Activated CD4-positive, alpha-beta T cell treated with anti-CD3 and anti-CD28 coated beads, Interleukin-2, amount 50 U/mL, for 4 hours (primary cell): Measurements from ENCODE around the gene CAPRIN2.

Experiments used
- DNase-seq, 2 experiments: peaks; one replicate each; pipeline ENCODE4 v3.0.0-alpha.2; 2020

CAPRIN2 gene, protein sequence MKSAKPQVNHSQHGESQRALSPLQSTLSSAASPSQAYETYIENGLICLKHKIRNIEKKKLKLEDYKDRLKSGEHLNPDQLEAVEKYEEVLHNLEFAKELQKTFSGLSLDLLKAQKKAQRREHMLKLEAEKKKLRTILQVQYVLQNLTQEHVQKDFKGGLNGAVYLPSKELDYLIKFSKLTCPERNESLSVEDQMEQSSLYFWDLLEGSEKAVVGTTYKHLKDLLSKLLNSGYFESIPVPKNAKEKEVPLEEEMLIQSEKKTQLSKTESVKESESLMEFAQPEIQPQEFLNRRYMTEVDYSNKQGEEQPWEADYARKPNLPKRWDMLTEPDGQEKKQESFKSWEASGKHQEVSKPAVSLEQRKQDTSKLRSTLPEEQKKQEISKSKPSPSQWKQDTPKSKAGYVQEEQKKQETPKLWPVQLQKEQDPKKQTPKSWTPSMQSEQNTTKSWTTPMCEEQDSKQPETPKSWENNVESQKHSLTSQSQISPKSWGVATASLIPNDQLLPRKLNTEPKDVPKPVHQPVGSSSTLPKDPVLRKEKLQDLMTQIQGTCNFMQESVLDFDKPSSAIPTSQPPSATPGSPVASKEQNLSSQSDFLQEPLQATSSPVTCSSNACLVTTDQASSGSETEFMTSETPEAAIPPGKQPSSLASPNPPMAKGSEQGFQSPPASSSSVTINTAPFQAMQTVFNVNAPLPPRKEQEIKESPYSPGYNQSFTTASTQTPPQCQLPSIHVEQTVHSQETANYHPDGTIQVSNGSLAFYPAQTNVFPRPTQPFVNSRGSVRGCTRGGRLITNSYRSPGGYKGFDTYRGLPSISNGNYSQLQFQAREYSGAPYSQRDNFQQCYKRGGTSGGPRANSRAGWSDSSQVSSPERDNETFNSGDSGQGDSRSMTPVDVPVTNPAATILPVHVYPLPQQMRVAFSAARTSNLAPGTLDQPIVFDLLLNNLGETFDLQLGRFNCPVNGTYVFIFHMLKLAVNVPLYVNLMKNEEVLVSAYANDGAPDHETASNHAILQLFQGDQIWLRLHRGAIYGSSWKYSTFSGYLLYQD

DNA sequence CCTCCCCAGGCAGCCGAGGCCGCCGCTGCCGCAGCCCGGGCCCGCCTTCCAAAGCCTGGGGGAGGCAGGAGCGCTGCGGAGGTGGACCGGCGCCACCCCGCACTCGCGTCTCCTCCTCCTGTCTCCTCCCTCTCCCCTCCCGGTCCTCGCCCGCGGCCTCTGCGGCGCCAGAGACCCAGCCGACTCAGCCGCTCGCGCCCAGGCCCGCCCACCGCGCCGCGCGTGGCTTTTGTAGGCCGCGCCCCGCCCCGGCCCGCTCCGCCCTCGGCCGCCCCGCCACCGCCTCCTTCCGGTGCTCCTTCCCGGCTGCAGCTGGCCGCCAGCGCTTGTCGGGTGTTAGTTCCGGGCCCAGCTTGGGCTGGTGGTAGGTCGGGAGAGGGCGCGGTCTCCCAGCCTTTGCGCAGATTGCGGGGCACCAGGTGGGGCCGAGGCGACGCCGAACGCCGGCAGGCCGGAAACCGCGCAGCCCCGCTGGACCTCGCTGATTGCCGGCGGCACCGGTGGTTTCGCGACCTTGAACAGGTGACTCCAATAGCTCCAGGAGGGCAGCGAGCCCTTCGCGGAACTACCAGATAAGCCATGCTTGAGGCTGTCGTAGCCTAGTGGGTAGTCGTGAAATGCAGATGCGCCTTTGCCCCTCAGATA, at the start of gene CAPRIN2:
Gene CAPRIN2, minus strand, starts transcription at position 202 of the 645 bp plus-strand sequence. CDS start 1,431 bp downstream, outside the sequence.
- DNase-seq = peak; percentile 92 to 94

DNA sequence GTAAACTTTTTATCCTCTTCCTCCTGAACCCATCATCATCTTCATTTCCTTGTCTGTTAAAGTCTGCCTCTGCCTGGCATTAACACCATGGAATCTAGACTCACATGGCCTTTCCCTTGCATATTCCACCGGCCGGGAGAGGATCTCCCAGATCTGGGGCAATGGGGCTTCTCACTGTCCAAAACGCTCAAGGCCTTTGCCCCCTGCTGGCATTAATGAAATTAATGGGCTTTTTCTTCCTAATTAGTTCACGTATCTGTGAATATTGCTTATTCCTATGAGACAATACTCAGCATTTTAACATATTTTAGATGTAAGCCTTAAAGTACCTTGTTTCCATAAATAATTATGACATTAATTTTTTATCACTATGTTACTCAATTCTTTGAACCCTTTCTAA, 42.9 kb upstream of the CAPRIN2 start:
- DNase-seq = no peak

DNA sequence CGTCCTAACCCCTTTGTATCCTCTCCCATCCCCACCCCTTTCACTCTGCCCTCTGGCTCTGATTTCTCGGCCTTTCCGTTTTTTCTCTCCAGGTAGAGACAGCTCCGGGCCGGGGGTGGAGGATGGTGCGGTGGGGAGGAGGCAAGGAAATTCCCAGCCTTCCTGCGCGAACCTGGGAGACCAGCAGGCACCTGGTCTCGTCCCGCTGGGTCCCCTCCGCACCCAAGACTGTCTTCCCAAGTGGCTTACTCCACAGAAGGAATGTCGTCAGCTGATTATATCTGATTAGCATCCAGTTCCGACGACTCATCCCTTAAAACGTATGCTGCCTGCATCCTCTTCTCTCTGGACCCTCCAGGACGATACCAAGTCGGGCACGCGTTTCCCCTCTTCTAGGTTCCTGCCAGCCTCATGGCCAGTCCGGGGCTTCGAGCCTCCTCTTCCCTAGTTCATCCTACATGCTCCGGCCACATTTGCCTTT, 42.2 kb upstream of the CAPRIN2 start:
- no peak for DNase-seq

DNA sequence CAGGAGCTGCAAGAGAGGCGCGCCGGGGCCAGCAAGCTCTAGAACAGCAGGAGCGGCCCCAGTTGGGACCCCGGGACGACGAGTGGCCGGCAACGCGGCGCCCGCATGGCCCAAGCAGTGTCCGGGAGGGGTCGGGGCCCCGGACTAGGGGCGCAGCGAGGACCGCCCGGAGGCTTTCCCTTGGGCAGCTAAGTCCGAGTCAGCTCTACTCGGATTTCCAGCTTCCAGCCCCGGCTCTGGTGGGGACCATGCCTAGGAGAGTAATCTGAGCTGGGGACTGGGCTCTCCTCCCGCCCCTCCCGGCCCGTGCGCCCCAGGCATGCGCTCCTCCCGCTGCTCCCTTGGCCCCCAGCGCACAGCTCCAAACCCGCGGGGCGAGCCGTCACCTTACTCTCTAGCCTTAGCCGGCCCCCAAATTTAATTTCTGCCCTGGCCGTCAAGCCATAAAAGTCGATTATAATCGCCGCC, 41.6 kb upstream of the CAPRIN2 start:
- no peak for DNase-seq

DNA sequence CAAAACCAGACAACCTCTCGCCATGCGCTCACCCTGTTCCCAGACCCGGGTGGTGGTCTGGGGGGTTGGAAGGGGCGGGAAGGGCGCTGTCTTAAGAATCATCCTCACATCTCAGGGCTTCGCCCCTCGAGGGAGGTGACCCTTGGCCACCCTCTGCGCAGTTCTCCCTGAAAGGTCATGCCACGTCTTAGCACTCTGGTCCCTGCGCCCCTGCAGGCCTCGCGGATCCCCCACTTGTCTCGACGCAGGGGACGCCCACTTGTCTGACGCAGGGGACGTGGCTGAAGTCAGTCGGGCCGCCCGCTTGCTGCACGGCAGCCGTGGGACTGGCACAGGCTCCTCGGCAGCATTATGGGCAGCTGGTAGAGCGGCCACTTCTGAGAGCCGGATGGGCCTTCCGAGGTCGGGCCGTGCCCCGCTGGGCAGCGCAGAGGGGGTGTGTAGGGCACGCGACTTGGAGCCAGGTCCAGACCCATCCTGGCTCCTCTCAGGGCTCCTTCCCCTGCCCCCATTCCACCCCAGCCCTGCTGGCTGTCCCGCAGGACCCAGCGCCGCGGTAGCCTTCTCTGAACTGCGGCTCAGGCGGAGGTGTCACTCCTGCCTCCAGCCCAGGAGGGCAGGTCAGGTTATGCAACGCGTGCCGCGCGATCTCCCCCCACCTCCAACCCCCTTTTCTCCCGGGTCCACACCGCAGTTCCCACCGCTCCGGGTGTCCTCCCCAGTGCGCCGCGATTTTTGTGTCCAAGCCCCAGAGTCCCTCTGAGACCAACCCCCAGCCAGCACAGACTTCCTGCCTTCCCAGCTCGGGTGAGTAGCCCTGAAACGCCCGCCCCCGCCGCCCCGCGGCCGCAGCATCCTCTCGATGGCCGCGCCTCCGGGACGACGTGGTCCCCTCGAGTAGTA, 40.9 kb upstream of the CAPRIN2 start:
- no peak for DNase-seq

DNA sequence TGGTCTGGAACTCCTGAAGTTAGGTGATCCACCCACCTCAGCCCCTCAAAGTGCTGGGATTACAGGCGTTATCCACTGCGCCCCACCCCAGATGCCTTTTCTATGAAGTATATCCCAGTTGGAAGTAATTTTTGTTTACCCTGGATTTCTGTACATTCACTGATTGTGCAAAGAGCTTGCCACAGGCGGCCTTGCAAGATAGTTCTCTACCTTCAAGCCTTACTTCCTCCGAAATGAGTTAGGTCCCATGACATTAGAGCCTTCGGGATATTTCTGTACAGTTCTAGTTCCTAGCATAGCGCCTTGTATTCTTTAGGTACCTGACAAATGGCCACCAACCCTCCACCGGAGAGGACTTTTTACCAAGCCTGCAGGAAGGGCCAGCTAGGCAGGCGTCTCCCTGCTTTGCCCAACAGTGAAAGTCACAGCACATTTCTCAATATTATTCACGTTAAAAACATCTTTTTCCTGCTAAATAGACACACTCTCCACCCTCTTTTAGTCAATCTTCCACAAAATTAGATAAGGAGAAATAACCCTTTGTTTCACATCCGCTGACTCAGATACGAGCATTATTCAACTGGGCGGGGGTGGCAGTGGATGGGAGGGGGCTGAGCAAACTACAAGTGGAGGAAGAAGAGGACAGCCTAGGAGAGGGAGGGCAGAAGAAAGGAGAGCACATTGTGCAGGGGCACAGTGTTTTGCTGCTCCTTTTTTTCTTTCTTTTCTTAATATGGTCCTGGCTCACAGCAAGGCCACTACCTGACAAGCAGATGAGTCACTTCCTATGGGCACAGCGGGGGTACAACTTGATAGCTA, 40.0 kb upstream of the CAPRIN2 start:
- no peak for DNase-seq

DNA sequence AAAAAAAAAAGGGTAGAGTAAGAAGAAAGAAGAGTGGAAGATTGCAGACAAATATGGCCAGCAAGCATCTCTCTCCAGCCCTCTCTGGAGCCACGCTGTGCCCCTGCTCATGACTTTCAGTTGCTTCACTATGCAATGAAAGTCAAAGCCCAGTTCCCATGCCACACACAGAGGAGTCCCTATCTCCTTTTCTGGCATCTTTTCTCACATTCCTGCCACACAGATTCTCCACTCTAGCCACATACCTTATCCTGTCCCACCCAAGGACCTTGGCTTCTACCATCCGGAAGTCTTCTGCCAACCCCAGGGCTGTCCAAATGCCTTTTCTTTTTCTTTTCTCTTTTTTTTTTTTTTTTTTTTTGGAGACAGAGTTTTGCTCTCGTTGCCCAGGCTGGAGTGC, 39.3 kb upstream of the CAPRIN2 start:
- DNase-seq = no peak

DNA sequence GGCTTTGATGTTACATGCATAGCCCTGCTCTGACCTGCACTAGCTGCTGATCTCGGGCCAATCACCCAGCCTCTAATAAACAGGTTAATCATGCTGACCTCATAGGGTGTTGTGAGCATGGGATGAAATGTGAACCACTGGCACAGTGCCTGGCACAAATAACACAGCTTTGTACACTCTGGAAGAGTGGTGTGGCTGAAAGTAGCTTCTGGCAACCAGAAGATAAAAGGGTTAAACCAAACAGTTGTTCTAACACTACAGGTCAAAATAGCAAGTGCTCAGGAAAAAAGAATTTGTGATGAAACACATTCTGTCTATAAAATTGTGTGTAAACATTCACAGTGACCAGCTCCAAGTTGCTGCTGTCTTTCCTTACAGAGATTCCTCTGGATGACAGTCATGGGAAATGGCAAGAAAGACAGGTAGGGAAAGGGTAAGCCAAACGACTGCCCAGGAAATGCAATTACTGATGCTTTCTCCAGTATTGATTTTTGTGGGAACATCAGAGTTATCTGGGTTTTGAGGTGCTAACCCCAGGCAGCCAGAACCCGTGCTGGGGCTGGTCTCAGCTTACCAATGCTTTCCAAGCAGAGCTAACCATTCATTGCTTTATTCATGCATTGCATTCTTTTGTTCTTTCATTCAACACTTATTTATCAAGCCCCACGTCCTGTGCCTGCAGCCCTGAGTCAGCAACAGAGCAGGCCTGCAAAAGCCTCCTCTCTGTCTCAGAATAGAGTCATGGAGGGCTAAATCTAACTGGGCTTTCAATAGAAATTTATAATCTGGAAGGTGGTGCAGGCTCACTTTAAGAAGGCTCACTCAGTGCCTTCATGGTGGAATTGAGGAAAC, 38.1 kb upstream of the CAPRIN2 start:
- DNase-seq = no peak

DNA sequence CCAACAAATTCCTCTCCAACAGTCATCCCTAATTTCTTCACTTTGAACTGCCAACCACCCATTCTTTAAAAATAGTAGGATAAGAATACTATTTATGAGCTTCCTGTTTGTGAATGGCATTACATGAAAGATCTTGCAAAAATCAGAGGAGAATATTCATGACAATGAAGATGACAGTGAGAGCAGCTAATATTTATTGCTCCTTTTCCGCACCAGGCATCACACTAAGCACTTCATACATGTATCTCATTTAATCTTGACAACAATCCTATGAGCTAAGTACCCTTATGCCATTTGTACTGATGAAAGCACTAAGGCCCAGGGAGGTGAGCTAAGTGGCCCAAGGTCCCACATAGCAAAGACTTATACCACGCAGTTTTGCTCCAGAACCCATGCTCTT, 37.3 kb upstream of the CAPRIN2 start:
- no peak for DNase-seq

DNA sequence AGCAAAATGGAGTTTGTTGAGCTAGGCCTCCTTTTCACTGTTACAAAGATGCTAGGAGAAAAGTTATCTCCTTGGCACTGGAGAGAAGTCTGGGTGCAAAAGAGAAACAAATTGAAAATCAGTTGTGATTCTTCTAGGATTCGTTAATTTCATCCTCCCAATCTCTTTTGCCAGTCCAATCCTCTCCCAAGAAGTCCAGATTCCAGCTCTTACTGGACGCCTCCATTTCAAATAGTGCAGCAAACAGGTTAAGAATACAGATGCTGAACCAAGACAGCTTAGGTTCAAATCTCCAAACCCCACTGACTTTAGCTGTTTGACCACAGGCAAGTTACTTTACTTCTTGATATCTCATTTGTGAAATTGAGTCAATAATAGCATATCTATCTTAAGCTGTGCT, 34.0 kb upstream of the CAPRIN2 start:
- DNase-seq = no peak

DNA sequence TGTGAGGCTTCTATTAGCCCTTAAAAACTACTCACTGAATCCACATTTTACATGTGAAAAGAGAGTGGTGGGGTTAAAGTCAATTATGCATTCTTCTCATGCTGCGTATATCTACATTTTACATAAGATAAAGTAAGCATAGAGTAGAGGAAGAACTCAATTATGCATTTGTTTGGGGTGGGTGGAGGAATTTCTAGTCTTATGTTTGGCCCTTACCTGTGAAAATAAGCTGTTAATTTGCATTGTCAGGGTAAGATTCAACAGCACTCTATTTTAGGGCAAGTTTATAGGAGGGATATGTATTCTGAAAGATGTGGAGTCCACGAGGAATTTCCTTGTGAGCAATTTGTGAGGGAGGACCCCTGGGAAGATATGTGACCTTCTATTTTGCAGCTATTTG, 30.9 kb upstream of the CAPRIN2 start:
- DNase-seq = no peak

DNA sequence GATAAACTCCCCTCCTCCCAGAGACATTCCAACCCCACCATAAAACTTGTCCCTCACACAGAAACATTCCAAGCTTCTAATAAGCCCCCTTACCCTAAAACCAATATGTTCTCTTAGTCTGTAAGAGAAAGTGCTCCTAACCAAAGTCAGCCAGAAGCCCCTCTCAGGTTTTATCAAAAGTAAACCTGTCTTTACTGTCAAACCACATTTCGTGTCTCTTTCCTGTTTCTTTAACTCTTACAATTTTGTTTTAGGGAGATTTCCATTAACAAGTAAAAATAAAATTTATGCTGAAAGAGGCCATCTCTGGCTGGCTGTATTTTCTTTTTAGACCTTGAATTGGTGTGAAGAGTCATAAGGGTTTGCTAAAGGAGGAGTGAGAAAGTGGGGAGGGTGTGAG, 29.8 kb upstream of the CAPRIN2 start:
- DNase-seq = no peak

DNA sequence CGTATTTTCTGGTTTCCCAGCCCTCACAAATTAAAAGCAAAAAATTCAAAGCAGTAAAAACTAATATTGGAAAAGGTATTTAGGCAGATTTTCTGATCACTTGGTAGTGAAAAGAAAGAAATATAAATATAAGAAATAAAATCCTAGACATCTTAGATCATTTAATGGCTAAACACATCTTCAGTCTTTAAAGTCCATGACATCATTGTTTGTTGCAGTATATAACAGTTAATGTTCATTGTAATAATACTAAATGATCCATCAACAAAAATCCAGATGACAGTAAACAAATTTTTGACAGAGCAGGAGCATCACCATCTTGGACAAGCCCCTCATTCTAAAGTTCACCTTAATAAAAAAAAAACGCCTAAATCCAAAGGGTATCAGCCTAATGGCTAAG, 29.2 kb upstream of the CAPRIN2 start:
- no peak for DNase-seq

DNA sequence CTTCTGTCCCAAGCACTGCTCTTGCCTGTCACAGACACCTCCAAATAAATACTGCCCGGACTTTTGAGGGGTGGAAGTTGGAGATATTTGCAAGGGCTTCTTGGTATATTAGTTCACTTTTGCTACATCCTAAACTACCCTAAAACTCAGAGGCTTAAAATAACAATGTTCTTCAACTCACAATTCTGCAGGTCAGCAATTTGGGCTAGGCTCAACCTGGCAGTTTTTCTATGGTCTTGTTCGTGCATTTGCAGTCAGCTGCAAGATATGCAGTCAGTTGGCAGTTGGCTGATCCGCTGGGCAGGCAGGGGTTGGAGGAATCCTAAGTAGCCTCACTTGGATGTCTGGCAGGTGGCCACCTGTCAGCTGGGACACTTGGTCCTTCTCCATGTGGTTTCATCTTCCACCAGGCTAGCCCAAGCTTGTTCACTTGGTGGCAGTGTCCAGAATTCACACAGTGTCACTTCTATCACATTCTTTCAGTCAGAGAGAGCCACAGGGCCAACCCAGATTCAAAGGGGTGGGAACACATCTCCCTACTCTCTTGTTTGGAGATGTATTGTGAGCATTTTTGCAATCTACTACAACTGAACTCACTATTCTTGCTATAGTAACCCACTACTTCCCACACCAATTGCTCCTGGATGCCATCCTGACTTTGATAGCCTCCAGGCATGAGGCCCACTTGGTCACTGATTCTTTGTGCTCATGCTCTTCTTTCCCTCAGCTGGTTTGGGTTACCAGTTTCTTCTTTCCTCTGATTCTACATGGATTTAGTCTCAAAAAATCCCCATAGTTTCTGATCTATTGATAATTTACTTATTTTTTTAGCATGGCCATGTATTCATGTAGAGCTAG, 27.8 kb upstream of the CAPRIN2 start:
- DNase-seq = no peak

DNA sequence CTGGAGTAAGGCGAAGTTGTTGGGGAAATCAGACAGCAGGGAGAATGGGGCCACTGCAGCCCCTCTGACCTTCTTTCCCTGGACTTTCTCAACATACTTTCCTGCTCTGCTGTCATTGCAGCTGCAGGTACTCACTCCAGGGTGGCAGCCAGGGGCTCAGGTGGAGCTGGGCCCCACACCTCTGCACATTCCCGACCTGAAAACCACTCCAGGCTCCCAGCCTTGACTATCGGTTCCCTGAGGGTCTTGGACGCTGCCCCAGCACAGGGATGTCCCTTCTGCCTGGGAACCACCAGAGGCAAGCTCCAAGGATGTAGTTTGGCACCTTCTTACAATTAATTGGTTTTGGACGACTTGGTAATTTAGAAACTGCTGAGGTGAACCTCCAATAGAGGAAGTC, 24.8 kb upstream of the CAPRIN2 start:
- no peak for DNase-seq

DNA sequence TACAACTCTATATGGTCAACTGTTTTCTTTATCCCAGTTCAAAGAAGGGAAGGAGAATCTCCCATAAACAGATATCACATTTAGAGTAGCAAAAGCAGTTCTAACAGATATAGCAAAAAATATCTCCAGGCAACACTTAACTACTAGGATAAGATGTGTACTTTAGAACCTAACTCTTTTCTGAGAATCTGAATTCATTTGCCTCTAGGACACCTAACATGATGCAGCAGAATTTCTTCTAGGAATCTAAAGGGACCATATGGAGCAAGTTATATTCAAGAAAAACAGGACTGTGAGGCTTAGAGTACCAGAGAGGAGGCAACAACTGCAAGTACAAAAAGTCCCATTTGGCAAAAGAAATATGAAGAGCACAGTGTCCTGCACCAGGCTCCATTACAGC, 24.4 kb upstream of the CAPRIN2 start:
- no peak for DNase-seq

DNA sequence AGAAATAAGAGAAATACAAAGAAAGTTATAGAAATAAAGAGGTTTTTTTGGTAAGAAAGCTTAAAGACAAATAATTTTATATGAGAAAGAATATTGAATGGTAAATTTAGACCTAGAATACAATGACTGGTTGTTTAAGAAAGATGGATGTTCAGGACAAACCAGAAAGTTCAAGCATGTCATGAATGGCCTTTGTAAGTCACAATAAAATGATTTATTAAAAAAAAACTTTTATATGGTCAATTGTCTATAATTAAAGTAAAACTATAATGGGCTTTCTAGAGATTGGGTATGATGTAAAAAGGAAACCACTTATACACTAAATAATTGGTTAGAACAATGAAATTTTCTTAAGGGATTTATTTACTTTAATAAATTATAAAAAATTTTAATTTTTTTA, 19.8 kb upstream of the CAPRIN2 start:
- no peak for DNase-seq

DNA sequence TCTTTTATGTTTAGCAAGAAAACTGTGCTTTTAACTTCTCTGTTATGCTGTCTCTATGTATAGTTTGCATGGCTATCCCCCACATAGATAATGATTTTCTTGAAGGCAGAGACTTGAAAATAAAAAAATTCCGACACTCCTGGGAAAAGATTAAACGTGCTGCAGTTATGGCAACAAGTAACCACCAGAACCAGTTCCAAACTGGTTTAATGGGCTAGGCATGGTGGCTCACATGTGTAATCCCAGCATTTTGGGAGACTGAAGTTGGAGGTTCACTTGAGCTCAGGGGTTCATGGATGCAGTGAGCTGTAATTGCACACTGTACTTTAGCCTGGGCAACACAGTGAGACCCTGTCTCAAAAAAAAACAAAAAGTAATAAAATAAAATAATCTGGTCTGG, 15.1 kb upstream of the CAPRIN2 start:
- no peak for DNase-seq

DNA sequence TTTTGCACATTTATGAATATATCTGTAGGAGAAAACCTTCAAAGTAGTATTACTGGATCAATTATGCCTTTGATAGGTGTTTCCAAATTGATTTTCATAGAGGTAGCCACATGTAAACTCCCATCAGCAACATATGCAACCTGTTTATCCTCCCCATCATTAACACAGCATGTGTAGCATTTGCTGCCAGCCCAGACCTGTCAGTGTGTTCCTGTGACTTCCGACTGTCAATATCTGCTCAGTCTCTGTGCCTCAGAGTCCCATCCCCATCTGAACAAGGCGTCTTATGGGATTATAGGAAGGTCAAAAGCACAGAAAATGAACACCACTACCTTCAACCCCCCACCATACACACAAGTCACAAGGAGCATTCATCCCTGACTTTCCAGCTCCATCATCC, 9.5 kb upstream of the CAPRIN2 start:
- no peak for DNase-seq
